Gastrocnemius medialis (tissue), 4 donors: ENCODE measurements around the gene PTCRA. TPM values are rescaled to one million over a fixed set of nuclear protein-coding genes. Genes with fewer than 3 reads are reported as not detected.
A peak's percentile ranks its signal among the peaks of the same experiment; 100 is the strongest.

Experiments
- ATAC-seq, 2 donors: fragments of 150-250 bp; one replicate each; pipeline ENCODE4 v1.9.1; 2016
- DNase-seq, 2 donors: peaks; one replicate each; pipeline ENCODE4 v3.0.0-alpha.2; 2019
- H3K27ac ChIP-seq, 4 donors: fragments of 200-600 bp; sonication (generic); 1 replicate in 1 of 4; 2 replicates in 3 of 4; pipeline ENCODE4 v1.5.1; 2016 to 2018; ENCODE audit warnings: mild to moderate bottlenecking in 2 of 4, moderate library complexity in 1 of 4
- H3K27me3 ChIP-seq, 3 donors: fragments of 200-600 bp; sonication (generic) in 2 of 3; 1 replicate in 1 of 3; 2 replicates in 2 of 3; pipeline versions ENCODE4 v1.5.1 to v1.6.0; 2016 to 2019; ENCODE audit warnings: mild to moderate bottlenecking in 1 of 3, moderate library complexity in 1 of 3
- H3K36me3 ChIP-seq, 2 donors: fragments of 200-600 bp; sonication (generic) in 1 of 2; one replicate each; pipeline ENCODE4 v1.5.1; 2017 to 2018
- H3K4me1 ChIP-seq, 2 donors: fragments of 200-600 bp; sonication (generic) in 1 of 2; one replicate each; pipeline ENCODE4 v1.5.1; 2016 to 2017; ENCODE audit warnings: mild to moderate bottlenecking in 2 of 2
- H3K4me3 ChIP-seq, 4 donors: fragments of 200-600 bp; sonication (generic) in 3 of 4; 1 replicate in 1 of 4; 2 replicates in 3 of 4; pipeline ENCODE4 v1.5.1; 2016 to 2019; ENCODE audit warnings: mild to moderate bottlenecking in 2 of 4
- H3K9me3 ChIP-seq, 3 donors: fragments of 200-600 bp; sonication (generic) in 2 of 3; 1 replicate in 1 of 3; 2 replicates in 2 of 3; pipeline ENCODE4 v1.5.1; 2016 to 2019
- CTCF ChIP-seq, 5 experiments: fragments of 450-650 bp in 3 of 5; fragments of 200-600 bp in 2 of 5; sonication (generic) in 2 of 5; IDR thresholded peaks in 4 of 5; conservative IDR thresholded peaks in 1 of 5; 1 replicate in 4 of 5; 2 replicates in 1 of 5; pipeline ENCODE4 v1.5.1; 2016 to 2019; ENCODE audit warnings: antibody characterized with exemption in 5 of 5, mild to moderate bottlenecking in 3 of 5, moderate library complexity in 3 of 5
- POLR2A ChIP-seq, 2 donors: fragments of 450-650 bp; IDR thresholded peaks; one replicate each; pipeline ENCODE4 v1.6.1; 2017; ENCODE audit warnings: antibody characterized with exemption in 2 of 2, mild to moderate bottlenecking in 2 of 2, moderate library complexity in 2 of 2
- in situ Hi-C, 4 donors: fragments of 200-750 bp; cut with MboI; loops; one replicate each; pipeline versions ENCODE4 v1.15.0 to v1.8.0; 2017; ENCODE audit warnings: low sequenced_read_pairs in 4 of 4
- intact Hi-C: fragments of 100-400 bp; cut with DNase I; formaldehyde crosslinking; loops from one replicate; pipeline ENCODE4 v1.15.1; 2023; ENCODE audit warnings: low total_unique reads
- total RNA-seq, 4 donors: library from RNA; depleted of rRNA; stranded (reverse); fragments of >200 nt; gene quantifications; one replicate each; pipeline versions ENCODE4 v1.1.0 to v1.2.3, GENCODE V29; 2016

Gene PTCRA
- total RNA-seq, 4 donors from 2014 or later: not detected

GRCh38 chr6:42925248-42925857 is 9.5 kb downstream of the PTCRA start:
- H3K4me1 ChIP-seq: peaks cover 10 to 13% of the 10 kb centered on the region in 2 donors
- no peaks in the 10 kb centered on the region for H3K36me3 ChIP-seq
- in situ Hi-C loops: no loop called here
- TF ChIP-seq CTCF (IDR thresholded peaks at IDR 0.05 in 4 of 5, conservative IDR thresholded peaks at IDR 0.05 in 1 of 5) (no peak), POLR2A (IDR thresholded peaks at IDR 0.05) (no peak)
- ATAC-seq (no peak), DNase-seq (no peak)
- H3K27ac ChIP-seq: no peak overlapping the region
- H3K4me3 ChIP-seq: no peak overlapping the region
- H3K27me3 ChIP-seq: no peaks in the 10 kb centered on the region
- intact Hi-C loops: no loop called here
- no peaks in the 10 kb centered on the region for H3K9me3 ChIP-seq

- H3K4me3 ChIP-seq: peak within 1 kb of the TSS; percentile 74 to 93 (median 82)
- intact Hi-C loops: loop anchor here (1.0 to 2.0 kb wide), 2 partner anchors 56 to 125 kb away; partner anchors contain the start of gene PPP2R5D
- H3K27ac ChIP-seq: peak within 1 kb of the TSS; percentile 79 to 94 (median 88)
- TF ChIP-seq CTCF (IDR thresholded peaks at IDR 0.05 in 4 of 5, conservative IDR thresholded peaks at IDR 0.05 in 1 of 5) (peak in 2 of 5 experiments; percentile 17 to 24), POLR2A (IDR thresholded peaks at IDR 0.05) (peak; percentile 41 to 47)
- H3K27me3 ChIP-seq: no peaks in the 10 kb centered on the region
- in situ Hi-C loops: no loop called here
- H3K4me1 ChIP-seq: peaks cover 17 to 19% of the 10 kb centered on the region in 2 donors
- H3K9me3 ChIP-seq: no peaks in the 10 kb centered on the region
- DNase-seq: peak; percentile 90 to 92
- H3K36me3 ChIP-seq: peaks cover 0 to 3% of the 10 kb centered on the region in 2 donors
- peak; percentile 96 for ATAC-seq
These were observed 13.3 kb downstream of the PTCRA start, which contains the start of gene CNPY3 for GRCh38 chr6:42928986-42929820. Gene CNPY3, plus strand, starts transcription at chr6:42929480. Its CDS starts 91 bp downstream, at chr6:42929571.

GRCh38 chr6:42929821-42930360 is 14.0 kb downstream of the PTCRA start:
- H3K4me3 ChIP-seq: peak overlapping the region; percentile 74 to 93 (median 82)
- peaks cover 17 to 19% of the 10 kb centered on the region in 2 donors for H3K4me1 ChIP-seq
- H3K36me3 ChIP-seq: peaks cover 0 to 10% of the 10 kb centered on the region in 2 donors
- DNase-seq (no peak), ATAC-seq (no peak)
- H3K27ac ChIP-seq: peak overlapping the region; percentile 79 to 94 (median 88)
- in situ Hi-C loops: no loop called here
- TF ChIP-seq POLR2A (IDR thresholded peaks at IDR 0.05) (no peak), CTCF (IDR thresholded peaks at IDR 0.05 in 4 of 5, conservative IDR thresholded peaks at IDR 0.05 in 1 of 5) (no peak)
- H3K27me3 ChIP-seq: no peaks in the 10 kb centered on the region
- no peaks in the 10 kb centered on the region for H3K9me3 ChIP-seq
- intact Hi-C loops: loop anchor here (2.0 kb wide), 1 partner anchor 55 kb away; the partner anchor contains the start of gene PPP2R5D

GRCh38 chr6:42932412-42932811 is 16.6 kb downstream of the PTCRA start:
- intact Hi-C loops: no loop called here
- DNase-seq (no peak), ATAC-seq (no peak)
- Histone ChIP-seq H3K4me1 (peaks cover 17 to 19% of the 10 kb centered on the region in 2 donors), H3K9me3 (no peaks in the 10 kb centered on the region), H3K4me3 (no peak overlapping the region), H3K27me3 (no peaks in the 10 kb centered on the region), H3K27ac (no peak overlapping the region), H3K36me3 (peaks cover 0 to 20% of the 10 kb centered on the region in 2 donors)
- TF ChIP-seq POLR2A (IDR thresholded peaks at IDR 0.05) (no peak), CTCF (IDR thresholded peaks at IDR 0.05 in 4 of 5, conservative IDR thresholded peaks at IDR 0.05 in 1 of 5) (no peak)
- in situ Hi-C loops: no loop called here
